ENCODE data around the gene DCST1.

Gene DCST1

DNA sequence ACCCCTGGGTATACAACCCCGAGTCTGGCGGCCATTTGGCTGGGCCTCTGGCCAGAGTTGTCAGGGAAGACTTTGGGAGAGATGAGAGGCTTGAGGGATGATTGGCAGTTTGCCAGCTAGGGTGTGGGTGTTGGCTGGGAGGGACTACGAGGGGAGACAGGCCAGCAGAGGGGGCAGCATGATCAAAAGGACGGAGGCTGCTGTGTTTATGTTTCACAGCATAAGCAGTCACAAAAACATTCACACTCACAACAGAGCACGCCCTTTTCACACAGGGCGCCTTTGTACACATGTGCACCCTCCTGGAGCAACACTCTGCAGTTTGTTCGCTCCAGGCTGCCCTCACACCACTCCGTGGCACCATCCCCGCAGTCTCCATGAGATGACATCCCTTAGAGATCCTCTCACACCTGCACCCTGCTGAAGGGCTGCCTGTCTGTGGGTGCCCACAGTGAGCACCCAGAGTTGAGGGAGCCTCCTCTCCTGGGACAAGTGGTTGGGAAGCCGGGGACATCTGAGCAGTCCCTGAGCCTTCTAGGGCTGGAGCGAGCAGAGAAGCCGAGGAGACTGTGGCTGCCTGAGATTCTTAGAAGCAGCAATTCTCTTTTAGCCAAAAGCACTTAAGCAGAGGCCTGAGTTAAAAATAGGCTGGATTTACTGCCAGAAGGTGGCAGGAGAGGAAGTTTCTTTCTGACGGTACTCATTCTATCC, 60.4 kb downstream of the DCST1 start:
- DNase-seq: peak; percentile 34

DNA sequence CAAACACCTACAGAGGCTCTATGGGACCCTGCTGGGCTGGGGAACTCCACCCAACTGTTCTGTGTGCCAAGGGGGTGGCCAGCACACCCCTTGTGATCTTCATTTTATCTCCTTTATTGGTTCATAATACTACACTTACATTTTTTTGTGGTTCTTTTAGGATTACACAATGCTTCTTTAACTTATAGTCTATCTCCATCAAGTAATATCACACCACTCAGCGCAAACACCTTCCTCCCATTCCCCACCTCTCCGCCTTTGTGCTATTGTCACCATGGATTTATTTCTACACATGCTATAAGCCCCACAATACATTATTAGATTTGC, 61.0 kb downstream of the DCST1 start:
- no peak for DNase-seq

DNA sequence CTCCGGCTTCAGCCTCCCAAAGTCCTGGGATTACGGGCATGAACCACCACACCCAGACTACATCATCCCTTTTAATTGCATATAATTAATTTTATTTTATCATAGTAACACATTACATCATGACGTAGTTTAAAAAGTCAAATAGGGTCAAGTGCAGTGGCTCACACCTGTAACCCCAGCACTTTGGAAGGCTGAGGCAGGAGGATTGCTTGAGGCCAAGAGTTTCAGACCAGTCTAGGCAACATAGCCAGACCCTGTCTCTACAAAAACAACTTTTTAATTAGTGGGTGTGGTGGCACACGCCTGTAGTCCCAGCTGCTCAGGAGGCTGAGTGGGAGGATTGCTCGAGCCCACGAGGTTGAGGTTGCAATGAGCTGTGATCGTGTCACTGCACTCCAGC, 65.7 kb downstream of the DCST1 start:
- DNase-seq: no peak
